Measurements from ENCODE around the gene DOCK2. TPM values are rescaled to one million over a fixed set of nuclear protein-coding genes. Genes with fewer than 3 reads are reported as not detected.

The DOCK2 gene
- total and polyA plus RNA-seq, 2 donors (not counting 1 experiment from before 2014, with no cell fraction given), result 112 to 330 TPM

- Histone ChIP-seq H4K20me1 (ENCODE audit: control insufficient read depth, insufficient read depth, low read length, poor library complexity, severe bottlenecking) (peaks cover 25% of the 10 kb centered on the region), H3K4me3 (ENCODE audit: control extremely low read depth in 1 of 5, extremely low read depth in 1 of 5, insufficient read depth in 1 of 5, low read depth in 2 of 5, low read length in 4 of 5) (no peak overlapping the region), H2AFZ (ENCODE audit: insufficient read depth, low read depth, low read length, poor library complexity, severe bottlenecking) (no peak overlapping the region), H3K27ac (ENCODE audit: low read length in 2 of 2) (no peak overlapping the region), H3K4me2 (replicated peaks; ENCODE audit: low read depth, low read length, poor library complexity, severe bottlenecking) (no peak overlapping the region), H3K9ac (ENCODE audit: low read length) (no peak overlapping the region), H3K4me1 (ENCODE audit: control insufficient read depth in 2 of 2, insufficient read depth in 2 of 2, low read length in 2 of 2) (peaks cover 10 to 12% of the 10 kb centered on the region in 2 donors), H3K79me2 (ENCODE audit: control insufficient read depth, insufficient read depth, low read length) (peaks cover 11% of the 10 kb centered on the region), H3K36me3 (replicated peaks in 1 of 2; ENCODE audit: control extremely low read depth in 1 of 2, control insufficient read depth in 1 of 2, extremely low read depth in 1 of 2, insufficient read depth in 2 of 2, low read length in 1 of 2) (peaks cover 2 to 13% of the 10 kb centered on the region in 2 experiments), H3K9me3 (ENCODE audit: control extremely low read depth in 1 of 3, control insufficient read depth in 2 of 3, insufficient read depth in 1 of 3, low read length in 2 of 3) (no peaks in the 10 kb centered on the region), H3K27me3 (replicated peaks in 1 of 4; ENCODE audit: control extremely low read depth in 1 of 4, control insufficient read depth in 3 of 4, insufficient read depth in 4 of 4, low read length in 3 of 4) (no peaks in the 10 kb centered on the region)
- Mint-ChIP-seq H3K27me3 (no peaks in the 10 kb centered on the region), H3K27ac (no peak overlapping the region), H3K9me3 (ENCODE audit: insufficient read depth) (no peaks in the 10 kb centered on the region), H3K4me1 (peaks cover 25% of the 10 kb centered on the region), H3K4me3 (no peak overlapping the region)
- no CpG with 5 or more reads among the region's 2 CpGs for WGBS (ENCODE audit: insufficient coverage)
- no peak for DNase-seq
- ChIA-PET CTCF (no interaction called here), POLR2A (no interaction called here)
- intact Hi-C loops (cut with micrococcal nuclease), result no loop called here
- TF ChIP-seq EZH2 (IDR thresholded peaks at IDR 0.05; ENCODE audit: borderline replicate concordance, insufficient read depth, low read depth, low read length, poor library complexity, severe bottlenecking) (no peak), CTCF (IDR thresholded peaks at IDR 0.05) (no peak)
- no peak for ATAC-seq (ENCODE audit: low read depth)
Measured at GRCh38 chr5:169939731-169940130, 302.7 kb downstream of the DOCK2 start.

GRCh38 chr5:169941542-169941941, 304.5 kb downstream of the DOCK2 start:
- intact Hi-C loops (cut with micrococcal nuclease), result no loop called here
- POLR2A ChIA-PET, result no interaction called here
- Histone ChIP-seq H3K79me2 (ENCODE audit: control insufficient read depth, insufficient read depth, low read length) (peaks cover 12% of the 10 kb centered on the region), H2AFZ (ENCODE audit: insufficient read depth, low read depth, low read length, poor library complexity, severe bottlenecking) (no peak overlapping the region), H3K4me3 (ENCODE audit: control extremely low read depth in 1 of 5, extremely low read depth in 1 of 5, insufficient read depth in 1 of 5, low read depth in 2 of 5, low read length in 4 of 5) (no peak overlapping the region), H3K27ac (ENCODE audit: low read length in 2 of 2) (no peak overlapping the region), H3K4me1 (ENCODE audit: control insufficient read depth in 2 of 2, insufficient read depth in 2 of 2, low read length in 2 of 2) (no peaks in the 10 kb centered on the region), H3K4me2 (replicated peaks; ENCODE audit: low read depth, low read length, poor library complexity, severe bottlenecking) (no peak overlapping the region), H3K9ac (ENCODE audit: low read length) (no peak overlapping the region), H4K20me1 (ENCODE audit: control insufficient read depth, insufficient read depth, low read length, poor library complexity, severe bottlenecking) (peaks cover 20% of the 10 kb centered on the region), H3K27me3 (replicated peaks in 1 of 4; ENCODE audit: control extremely low read depth in 1 of 4, control insufficient read depth in 3 of 4, insufficient read depth in 4 of 4, low read length in 3 of 4) (no peaks in the 10 kb centered on the region), H3K9me3 (ENCODE audit: control extremely low read depth in 1 of 3, control insufficient read depth in 2 of 3, insufficient read depth in 1 of 3, low read length in 2 of 3) (no peaks in the 10 kb centered on the region), H3K36me3 (replicated peaks in 1 of 2; ENCODE audit: control extremely low read depth in 1 of 2, control insufficient read depth in 1 of 2, extremely low read depth in 1 of 2, insufficient read depth in 2 of 2, low read length in 1 of 2) (peaks cover 2 to 12% of the 10 kb centered on the region in 2 experiments)
- ATAC-seq (ENCODE audit: low read depth) (no peak), DNase-seq (no peak)
- Mint-ChIP-seq H3K27me3 (no peaks in the 10 kb centered on the region), H3K27ac (no peak overlapping the region), H3K4me1 (peaks cover 13% of the 10 kb centered on the region), H3K4me3 (no peak overlapping the region), H3K9me3 (ENCODE audit: insufficient read depth) (no peaks in the 10 kb centered on the region)
- TF ChIP-seq EZH2 (IDR thresholded peaks at IDR 0.05; ENCODE audit: borderline replicate concordance, insufficient read depth, low read depth, low read length, poor library complexity, severe bottlenecking), result no peak
- TF ChIP-seq CTCF (IDR thresholded peaks at IDR 0.05), result no peak
- CTCF ChIA-PET, result no interaction called here
- WGBS (ENCODE audit: insufficient coverage), result 99% methylated on average over 7 of the region's 7 CpGs
